ENCODE measurements around the gene CASKIN2.
"Not testable (repeated sequence)": the region's sequence is repeated elsewhere in the genome, so short reads cannot be mapped to it uniquely, and the experiment has no call there.

Gene CASKIN2

GRCh38 chr17:75520413-75520812 lies 5.1 kb upstream of the CASKIN2 start:
- DNase-seq (ENCODE audit: low read depth in 2 of 2), result not testable (repeated sequence)

- no peak for DNase-seq (ENCODE audit: low read depth in 2 of 2)
These were observed 3.7 kb upstream of the CASKIN2 start for GRCh38 chr17:75518983-75519537.

- DNase-seq (ENCODE audit: low read depth in 2 of 2), result no peak
These were observed 2.9 kb upstream of the CASKIN2 start for GRCh38 chr17:75518201-75518600.

- DNase-seq (ENCODE audit: low read depth in 2 of 2), result no peak
These were observed 2.0 kb upstream of the CASKIN2 start for GRCh38 chr17:75517297-75517865.

- DNase-seq (ENCODE audit: low read depth in 2 of 2), result no peak
These were observed 1.4 kb upstream of the CASKIN2 start for GRCh38 chr17:75516619-75517296.

GRCh38 chr17:75516255-75516618 lies 900 bp upstream of the CASKIN2 start, which contains the start of gene TSEN54:
TSEN54 (plus strand) TSS chr17:75516528; CDS start chr17:75516561, 33 bp downstream.
- DNase-seq (ENCODE audit: low read depth in 2 of 2), result peak; percentile 86 to 90

- no peak for DNase-seq (ENCODE audit: low read depth in 2 of 2)
These were observed 330 bp downstream of the CASKIN2 start for GRCh38 chr17:75514919-75515495.

GRCh38 chr17:75514299-75514918 lies 928 bp downstream of the CASKIN2 start:
- no peak for DNase-seq (ENCODE audit: low read depth in 2 of 2)

- DNase-seq (ENCODE audit: low read depth in 2 of 2), result no peak
These were observed 1.7 kb downstream of the CASKIN2 start for GRCh38 chr17:75513641-75514000.

- DNase-seq (ENCODE audit: low read depth in 2 of 2), result no peak
These were observed 2.3 kb downstream of the CASKIN2 start for GRCh38 chr17:75512926-75513640.

- DNase-seq (ENCODE audit: low read depth in 2 of 2), result no peak
These were observed 3.4 kb downstream of the CASKIN2 start for GRCh38 chr17:75511610-75512575.

GRCh38 chr17:75511270-75511609 lies 4.1 kb downstream of the CASKIN2 start:
- DNase-seq (ENCODE audit: low read depth in 2 of 2), result no peak

- DNase-seq (ENCODE audit: low read depth in 2 of 2), result no peak
These were observed 5.6 kb downstream of the CASKIN2 start for GRCh38 chr17:75509528-75510258.

- DNase-seq (ENCODE audit: low read depth in 2 of 2), result no peak
These were observed 6.4 kb downstream of the CASKIN2 start for GRCh38 chr17:75508931-75509361.

GRCh38 chr17:75507733-75508719 lies 7.3 kb downstream of the CASKIN2 start:
- no peak for DNase-seq (ENCODE audit: low read depth in 2 of 2)

- no peak for DNase-seq (ENCODE audit: low read depth in 2 of 2)
These were observed 8.4 kb downstream of the CASKIN2 start for GRCh38 chr17:75506888-75507287.

GRCh38 chr17:75506134-75506533 lies 9.2 kb downstream of the CASKIN2 start:
- no peak for DNase-seq (ENCODE audit: low read depth in 2 of 2)

- no peak for DNase-seq (ENCODE audit: low read depth in 2 of 2)
These were observed 9.7 kb downstream of the CASKIN2 start for GRCh38 chr17:75505640-75506039.

- no peak for DNase-seq (ENCODE audit: low read depth in 2 of 2)
These were observed 10.3 kb downstream of the CASKIN2 start for GRCh38 chr17:75505152-75505409.

Data from stimulated activated CD8-positive, alpha-beta memory T cell treated with anti-CD3 and anti-CD28 coated beads, Interleukin-15, amount 100 ng/mL, for 4 hours (primary cell).